GOT3 (cell line): ENCODE data around the gene C13orf46.
"Not testable (repeated sequence)": the region's sequence is repeated elsewhere in the genome, so short reads cannot be mapped to it uniquely, and the experiment has no call there.

Source experiments
- DNase-seq: peaks from one replicate; lab custom pipeline; 2025; ENCODE audit warnings: mixed read lengths; lab: John Stamatoyannopoulos, UW

Gene C13orf46

GRCh38 chr13:113973218-113974164 is at the start of gene C13orf46:
Gene C13orf46 (minus strand): TSS chr13:113974076. CDS start chr13:113973997, 79 bp downstream.
- no peak for DNase-seq

- no peak for DNase-seq
These were observed 49.0 kb upstream of the C13orf46 start for GRCh38 chr13:114022876-114023275.

GRCh38 chr13:114022309-114022669 is 48.4 kb upstream of the C13orf46 start:
- DNase-seq = no peak

DNA sequence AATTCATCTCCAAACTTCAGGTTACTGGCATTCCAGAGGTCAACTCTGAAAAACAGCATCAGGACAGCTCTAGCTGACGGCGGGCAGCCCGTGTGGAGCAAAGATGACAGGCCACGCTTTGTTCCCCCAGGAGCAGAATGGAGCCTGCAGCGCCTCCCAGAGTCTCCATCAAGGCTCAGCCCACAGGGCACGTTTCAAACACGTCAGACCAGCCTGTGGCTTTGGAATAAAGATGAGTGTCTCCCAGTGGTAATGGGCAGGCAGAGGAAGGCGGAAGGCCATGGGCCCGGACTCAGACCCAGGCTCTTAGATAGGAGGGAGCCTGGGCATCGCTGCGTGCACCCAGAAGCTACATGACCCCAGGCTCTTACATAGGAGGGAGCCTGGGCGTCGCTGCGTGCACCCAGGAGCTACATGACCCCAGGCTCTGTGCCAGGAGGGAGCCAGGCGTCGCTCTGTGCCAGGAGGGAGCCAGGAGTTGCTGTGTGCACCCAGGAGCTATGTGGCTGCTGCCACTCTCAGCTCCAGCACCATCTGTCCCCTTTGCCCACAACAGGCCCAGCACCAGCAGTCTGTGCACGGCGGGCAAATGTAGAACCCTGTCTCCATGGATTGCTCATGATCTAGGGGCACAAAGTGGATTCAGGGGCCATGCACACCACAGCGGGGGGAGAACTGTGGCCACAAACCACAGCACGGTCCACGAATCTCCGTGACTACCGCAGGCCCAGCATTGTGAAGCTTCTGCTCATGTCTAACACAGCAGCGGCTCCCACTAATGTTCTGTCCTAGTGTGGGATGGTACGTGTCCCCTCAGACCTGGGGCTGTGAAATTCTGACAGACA is 47.8 kb upstream of the C13orf46 start:
- no peak for DNase-seq

- DNase-seq = no peak
These were observed 47.0 kb upstream of the C13orf46 start for GRCh38 chr13:114020750-114021463.

GRCh38 chr13:114020134-114020533 is 46.3 kb upstream of the C13orf46 start:
- DNase-seq = not testable (repeated sequence)

DNA sequence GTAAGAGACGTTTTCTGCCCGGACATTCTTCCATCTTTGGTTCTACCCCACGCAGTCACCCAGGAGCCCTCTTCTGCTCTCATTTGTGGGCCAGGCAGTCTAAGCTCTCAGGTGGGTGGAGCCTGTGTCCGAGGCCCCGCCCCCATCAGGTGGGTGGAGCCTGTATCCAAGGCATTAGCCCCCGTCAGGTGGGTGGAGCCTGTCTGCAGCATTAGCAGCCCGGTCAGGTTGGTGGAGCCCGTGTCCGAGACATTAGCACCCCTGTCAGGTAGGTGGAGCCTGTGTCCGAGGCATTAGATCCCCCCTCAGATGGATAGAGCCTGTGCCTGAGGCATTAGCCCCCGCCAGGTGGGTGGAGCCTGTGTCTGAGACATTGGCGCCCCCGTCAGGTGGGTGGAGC is 45.5 kb upstream of the C13orf46 start:
- DNase-seq = no peak

DNA sequence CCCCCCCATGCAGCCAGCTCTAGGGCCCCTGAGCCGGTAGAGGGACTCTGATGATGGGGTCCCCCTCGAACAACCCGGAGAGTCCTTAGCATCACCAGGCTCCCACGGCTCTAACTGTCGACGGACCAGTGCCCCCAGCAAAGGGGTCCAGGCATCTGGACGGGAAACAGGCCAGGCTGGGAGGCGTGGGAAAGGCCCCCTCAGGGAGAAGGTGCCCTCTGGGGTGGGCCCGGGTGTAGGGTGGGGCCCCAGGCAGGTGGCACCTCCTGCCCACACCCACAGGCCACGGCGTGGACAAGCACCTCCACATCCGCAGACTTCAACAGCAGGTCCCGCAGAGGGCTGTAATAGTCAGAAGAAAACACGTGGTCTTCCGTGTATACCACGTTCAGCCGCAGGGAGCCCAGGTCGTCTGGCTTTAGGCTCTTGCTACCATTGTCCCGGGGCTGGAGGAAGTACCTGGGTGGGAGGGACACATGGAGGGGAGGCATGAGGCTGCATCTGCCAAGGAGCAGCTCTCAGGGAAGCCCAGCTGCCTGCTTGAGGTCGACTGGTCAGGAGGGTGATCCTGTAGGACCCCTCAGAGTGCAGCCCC is 44.7 kb upstream of the C13orf46 start:
- DNase-seq = no peak

DNA sequence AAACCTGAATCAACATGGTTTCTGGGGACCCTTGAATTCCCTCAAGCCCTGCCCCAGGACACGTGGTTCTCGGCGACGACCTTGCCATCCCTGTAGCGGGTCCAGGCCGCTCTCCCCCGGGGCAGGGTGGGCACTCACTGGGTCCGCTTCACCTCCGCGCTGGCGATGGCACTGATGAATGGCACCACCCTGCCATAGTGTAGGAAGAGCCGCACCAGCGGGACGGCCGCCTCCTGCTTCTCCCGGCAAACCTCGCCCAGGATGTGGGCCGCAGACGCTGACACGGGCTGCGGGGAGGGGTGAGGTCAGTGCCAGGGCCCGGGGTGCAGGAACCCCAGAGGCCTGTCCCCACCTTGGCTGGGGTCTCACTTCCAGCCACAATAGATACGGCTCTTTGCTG is 44.1 kb upstream of the C13orf46 start:
- DNase-seq = no peak

DNA sequence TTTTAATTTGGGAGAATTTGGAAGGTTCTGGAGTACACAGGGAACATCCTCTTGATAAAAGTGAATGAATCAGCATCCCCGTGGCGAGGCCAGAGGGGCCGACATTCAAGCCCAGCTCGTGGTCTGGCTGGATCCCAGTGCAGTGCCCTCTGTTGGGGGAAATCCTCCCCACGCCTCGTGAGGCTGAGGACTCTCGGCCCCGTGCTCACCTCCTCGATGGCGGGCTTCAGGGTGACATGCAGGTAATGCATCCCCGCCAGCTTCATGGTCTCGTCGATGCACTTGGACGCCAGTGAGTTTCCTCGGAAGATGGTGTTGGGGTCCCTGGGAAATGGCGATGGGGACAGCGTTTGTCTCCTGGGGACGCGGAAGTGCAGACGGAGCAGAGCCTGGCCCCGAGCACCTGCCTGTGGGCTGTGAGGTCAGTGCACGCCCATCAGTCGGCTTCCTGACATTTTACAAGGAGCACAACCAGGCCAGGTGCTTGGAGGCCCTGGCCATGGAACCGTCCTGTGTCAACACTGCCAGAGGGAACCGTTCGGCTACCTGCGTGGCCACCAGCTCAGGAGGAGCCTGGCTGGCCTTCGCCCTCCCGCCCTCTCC is 43.3 kb upstream of the C13orf46 start:
- DNase-seq = no peak

DNA sequence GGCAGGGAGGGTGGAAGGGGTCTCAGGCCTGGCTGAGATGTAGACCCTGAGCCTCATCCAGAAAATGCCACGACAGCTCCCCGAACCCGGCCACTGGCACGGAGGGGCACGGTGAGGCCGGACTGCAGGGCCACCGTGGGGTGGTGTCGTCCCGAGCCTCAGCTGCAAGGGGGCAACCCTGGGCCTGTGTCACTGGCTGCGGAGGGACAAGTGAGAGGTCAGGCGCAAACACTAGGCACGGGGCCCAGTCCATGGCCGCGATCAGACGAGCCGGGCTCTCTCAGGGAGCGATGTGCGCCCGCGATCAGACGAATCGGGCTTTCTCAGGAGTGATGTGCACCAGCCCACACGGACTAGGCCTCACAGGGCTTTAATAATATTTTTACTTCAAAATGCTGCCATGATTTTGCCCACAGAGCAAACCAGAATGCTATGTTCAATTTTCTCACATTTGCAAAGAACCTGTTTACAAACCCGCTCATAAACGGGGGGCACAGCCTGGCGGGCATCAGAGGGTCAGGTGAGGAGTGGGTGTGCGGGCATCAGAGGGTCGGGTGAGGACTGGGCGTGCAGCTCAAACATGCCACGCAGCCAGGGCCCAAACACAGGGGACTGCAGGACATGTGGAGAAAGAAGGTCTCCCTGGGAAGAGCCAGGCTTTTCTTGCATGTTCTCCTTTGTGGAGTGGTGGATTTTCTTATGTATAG is 42.6 kb upstream of the C13orf46 start:
- no peak for DNase-seq

DNA sequence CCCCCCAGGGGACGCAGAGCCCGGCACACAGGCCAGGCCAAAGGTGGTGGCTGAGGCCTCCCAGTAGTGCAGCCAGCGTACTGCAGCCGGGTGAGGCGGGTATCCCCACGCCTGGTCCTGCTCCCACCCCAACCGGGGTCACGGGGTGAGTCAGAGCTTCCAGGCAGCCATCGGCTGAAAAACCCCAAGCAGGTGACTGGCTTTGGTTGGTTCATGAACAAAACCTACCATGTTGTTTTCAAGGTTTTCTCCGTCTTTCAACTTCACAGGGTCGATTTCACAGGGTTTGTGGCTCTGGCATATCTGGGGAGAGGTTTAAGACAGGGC is 42.1 kb upstream of the C13orf46 start:
- no peak for DNase-seq

DNA sequence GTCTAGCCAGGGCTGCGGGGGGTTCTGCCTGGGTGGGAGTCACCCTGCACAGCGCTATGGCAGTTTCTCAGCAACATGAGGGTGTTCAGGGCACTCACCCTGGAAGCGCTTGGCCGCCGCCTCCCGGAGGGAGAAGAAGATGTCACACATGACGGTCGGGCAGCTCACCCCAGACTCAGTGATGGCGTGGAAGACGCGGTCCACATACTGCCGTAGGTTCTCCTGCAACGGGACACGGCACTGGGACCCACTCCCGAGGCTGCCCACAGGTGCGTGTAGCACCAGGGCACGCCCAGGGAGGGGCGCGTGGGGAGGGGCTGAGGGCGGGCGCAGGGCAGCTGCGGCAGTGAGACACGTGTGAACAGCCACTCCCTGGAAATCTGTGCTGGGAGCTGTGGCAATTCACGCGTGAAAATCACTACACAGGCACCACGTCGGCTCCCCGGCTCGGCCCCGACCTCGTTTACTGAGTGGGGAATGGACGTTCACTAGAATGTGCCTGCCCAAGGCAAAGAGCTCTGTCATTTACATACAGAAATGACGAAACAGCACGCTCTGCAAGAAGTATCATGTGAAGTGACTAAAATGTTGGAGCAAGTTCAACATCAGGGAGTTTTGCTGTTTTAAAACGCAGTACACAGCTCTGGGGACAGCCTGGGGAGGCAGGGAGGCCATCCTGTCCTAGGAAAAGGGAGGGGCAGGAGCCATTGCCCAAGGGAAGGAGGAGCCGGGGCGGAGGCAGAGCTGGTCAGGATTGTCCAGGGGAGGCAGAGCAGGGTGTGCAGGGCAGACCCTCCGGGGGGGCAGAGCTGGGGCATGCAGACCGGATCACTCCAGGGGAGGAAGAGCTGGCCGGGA is 41.5 kb upstream of the C13orf46 start:
- DNase-seq = no peak

- DNase-seq = no peak
These were observed 40.2 kb upstream of the C13orf46 start for GRCh38 chr13:114013952-114014629.

GRCh38 chr13:114013336-114013735 is 39.5 kb upstream of the C13orf46 start:
- DNase-seq = no peak

- DNase-seq = no peak
These were observed 39.0 kb upstream of the C13orf46 start for GRCh38 chr13:114012921-114013320.

DNA sequence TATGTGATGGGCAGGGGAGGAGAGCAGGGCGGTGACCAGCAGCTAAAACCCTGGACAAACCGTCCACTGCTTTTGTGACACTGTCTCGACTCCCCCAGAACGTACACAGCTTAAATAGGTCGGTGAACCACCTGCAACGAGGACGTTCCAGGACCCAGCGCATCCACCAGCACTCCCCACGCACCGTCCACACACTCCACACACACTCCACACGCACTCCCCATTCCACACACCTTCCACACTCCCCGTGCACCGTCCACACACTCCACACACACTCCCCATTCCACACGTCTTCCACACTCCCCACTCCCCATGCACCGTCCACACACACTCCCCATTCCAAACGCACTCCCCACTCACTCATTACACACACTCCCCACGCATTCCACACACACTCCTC is 38.3 kb upstream of the C13orf46 start:
- no peak for DNase-seq

DNA sequence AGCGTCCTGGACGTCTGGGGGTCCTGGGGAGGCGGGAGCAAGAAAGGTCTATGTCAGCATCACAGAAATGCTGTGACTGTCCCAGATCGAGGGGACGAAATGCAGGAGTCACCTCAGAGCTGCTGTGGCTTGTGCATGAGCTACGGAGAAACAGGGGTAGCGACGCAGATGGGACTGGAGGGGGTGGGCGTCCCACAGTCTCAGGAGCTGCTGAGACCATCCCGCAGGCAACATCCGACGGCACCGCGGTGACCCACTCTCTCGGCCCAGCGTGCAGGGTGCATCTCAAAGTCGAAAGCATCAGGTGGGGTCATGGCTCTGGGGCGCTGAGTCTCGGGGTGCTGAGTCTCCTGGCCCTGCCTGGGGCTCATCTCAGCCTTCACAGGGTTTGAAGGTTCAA is 37.4 kb upstream of the C13orf46 start:
- DNase-seq = no peak

- DNase-seq = no peak
These were observed 36.7 kb upstream of the C13orf46 start for GRCh38 chr13:114010401-114011101.
